Measurements from ENCODE around the gene KRT7.

The KRT7 gene

GRCh38 chr12:52204931-52205505 lies 28.0 kb upstream of the KRT7 start:
- Histone ChIP-seq H3K4me2 (no peak overlapping the region), H3K4me3 (no peak overlapping the region), H3K27ac (no peak overlapping the region), H3K36me3 (no peaks in the 10 kb centered on the region), H3K9ac (no peak overlapping the region), H4K20me1 (no peaks in the 10 kb centered on the region), H3K27me3 (no peaks in the 10 kb centered on the region), H3K9me3 (no peaks in the 10 kb centered on the region), H3K4me1 (peaks cover 55% of the 10 kb centered on the region)
- TF ChIP-seq Cebpa-rat (IDR thresholded peaks at IDR 0.05): no peak

DNA sequence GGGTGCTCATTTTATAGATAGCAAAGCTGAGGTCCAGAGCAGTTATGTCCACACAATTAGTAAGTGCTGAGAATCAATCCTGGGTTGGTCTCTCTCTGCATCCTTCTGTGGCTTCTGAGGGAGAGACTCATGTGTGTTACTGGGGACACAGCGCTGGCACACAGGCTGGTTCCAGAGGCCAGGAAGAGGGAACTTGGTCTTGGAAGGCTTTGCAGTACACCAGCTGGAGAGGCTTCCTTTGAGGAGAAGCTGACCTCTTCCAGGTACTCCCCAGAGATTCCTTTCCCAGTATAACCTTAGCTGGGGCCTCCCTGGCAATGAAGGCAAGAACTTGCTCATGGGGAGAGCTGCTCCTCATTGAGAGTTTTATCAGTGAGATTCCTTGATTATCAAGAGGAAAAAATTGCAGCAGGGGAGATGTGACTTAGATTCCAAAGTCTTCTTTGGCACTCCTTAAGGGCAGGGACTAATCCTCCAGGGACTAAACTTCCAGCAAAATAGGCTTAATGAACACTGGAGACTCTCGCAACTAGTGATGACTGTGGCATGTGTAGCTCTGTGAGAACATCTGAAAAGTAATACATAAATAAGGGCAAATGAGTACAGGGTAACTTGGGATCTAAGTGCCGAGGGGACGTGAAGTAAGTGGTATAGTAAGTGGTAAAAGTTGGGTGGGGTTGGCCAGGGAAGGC lies 27.3 kb upstream of the KRT7 start:
- H3K4me1 ChIP-seq: peaks cover 57% of the 10 kb centered on the region
- H3K9ac ChIP-seq: no peak overlapping the region
- H4K20me1 ChIP-seq: no peaks in the 10 kb centered on the region
- H3K4me2 ChIP-seq: no peak overlapping the region
- no peak for TF ChIP-seq Cebpa-rat (IDR thresholded peaks at IDR 0.05)
- no peak overlapping the region for H3K27ac ChIP-seq
- H3K27me3 ChIP-seq: no peaks in the 10 kb centered on the region
- no peak overlapping the region for H3K4me3 ChIP-seq
- H3K36me3 ChIP-seq: no peaks in the 10 kb centered on the region
- no peaks in the 10 kb centered on the region for H3K9me3 ChIP-seq

DNA sequence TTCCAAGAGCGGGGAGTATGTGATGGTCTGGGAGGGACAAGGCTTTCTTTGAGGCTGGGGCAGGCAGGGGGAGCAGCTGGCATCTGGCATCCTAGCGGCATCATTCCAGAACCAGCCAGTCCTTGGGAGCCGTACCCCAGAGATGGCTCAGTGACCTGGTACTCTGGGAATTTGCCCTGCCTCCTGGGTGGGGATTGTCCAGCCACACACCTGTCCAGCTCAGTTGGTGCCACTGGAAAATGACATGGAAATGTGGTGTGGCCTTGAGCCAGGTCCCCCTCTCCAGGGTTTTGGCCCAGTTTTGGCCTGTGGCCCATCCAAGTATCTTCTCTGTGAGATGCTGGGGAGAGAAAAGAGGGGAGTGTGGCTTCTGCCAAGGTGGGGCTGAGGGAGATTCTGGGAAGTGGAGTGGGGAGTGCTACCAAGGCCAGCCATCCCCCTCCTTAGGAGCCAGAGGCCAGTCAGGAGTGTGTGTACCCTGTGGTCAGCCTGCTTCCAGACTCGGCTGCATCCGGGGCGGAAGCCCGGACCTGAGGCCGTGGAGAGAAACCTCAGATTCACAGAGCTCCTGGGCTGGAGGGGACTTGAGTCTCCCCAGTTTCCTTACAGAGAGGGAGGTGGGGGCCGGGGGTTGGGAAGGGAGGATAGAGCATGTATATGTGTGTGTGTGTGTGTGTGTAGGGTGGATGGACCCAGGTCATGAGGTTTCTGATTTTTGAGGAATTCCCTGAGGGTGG lies 26.6 kb upstream of the KRT7 start:
- no peak overlapping the region for H3K27ac ChIP-seq
- no peaks in the 10 kb centered on the region for H3K36me3 ChIP-seq
- no peaks in the 10 kb centered on the region for H3K9me3 ChIP-seq
- peaks cover 57% of the 10 kb centered on the region for H3K4me1 ChIP-seq
- H3K4me3 ChIP-seq: no peak overlapping the region
- TF ChIP-seq Cebpa-rat (IDR thresholded peaks at IDR 0.05): no peak
- H3K27me3 ChIP-seq: no peaks in the 10 kb centered on the region
- H3K9ac ChIP-seq: no peak overlapping the region
- H4K20me1 ChIP-seq: no peaks in the 10 kb centered on the region
- H3K4me2 ChIP-seq: no peak overlapping the region

- Histone ChIP-seq H3K4me2 (no peak overlapping the region), H3K9me3 (no peaks in the 10 kb centered on the region), H3K4me3 (no peak overlapping the region), H3K9ac (no peak overlapping the region), H3K27ac (no peak overlapping the region), H4K20me1 (no peaks in the 10 kb centered on the region), H3K4me1 (peaks cover 51% of the 10 kb centered on the region), H3K27me3 (no peaks in the 10 kb centered on the region), H3K36me3 (no peaks in the 10 kb centered on the region)
- TF ChIP-seq Cebpa-rat (IDR thresholded peaks at IDR 0.05): no peak
Observed at GRCh38 chr12:52207106-52207505, 25.9 kb upstream of the KRT7 start.

- Histone ChIP-seq H3K27me3 (no peaks in the 10 kb centered on the region), H3K4me3 (no peak overlapping the region), H3K4me1 (peaks cover 43% of the 10 kb centered on the region), H3K9ac (no peak overlapping the region), H3K4me2 (peak overlapping the region; percentile 47), H3K36me3 (no peaks in the 10 kb centered on the region), H3K9me3 (no peaks in the 10 kb centered on the region), H4K20me1 (no peaks in the 10 kb centered on the region), H3K27ac (peak overlapping the region; percentile 51; the same call in 1 of the 2 replicates)
- no peak for TF ChIP-seq Cebpa-rat (IDR thresholded peaks at IDR 0.05)
Observed at GRCh38 chr12:52207895-52208294, 25.1 kb upstream of the KRT7 start.

DNA sequence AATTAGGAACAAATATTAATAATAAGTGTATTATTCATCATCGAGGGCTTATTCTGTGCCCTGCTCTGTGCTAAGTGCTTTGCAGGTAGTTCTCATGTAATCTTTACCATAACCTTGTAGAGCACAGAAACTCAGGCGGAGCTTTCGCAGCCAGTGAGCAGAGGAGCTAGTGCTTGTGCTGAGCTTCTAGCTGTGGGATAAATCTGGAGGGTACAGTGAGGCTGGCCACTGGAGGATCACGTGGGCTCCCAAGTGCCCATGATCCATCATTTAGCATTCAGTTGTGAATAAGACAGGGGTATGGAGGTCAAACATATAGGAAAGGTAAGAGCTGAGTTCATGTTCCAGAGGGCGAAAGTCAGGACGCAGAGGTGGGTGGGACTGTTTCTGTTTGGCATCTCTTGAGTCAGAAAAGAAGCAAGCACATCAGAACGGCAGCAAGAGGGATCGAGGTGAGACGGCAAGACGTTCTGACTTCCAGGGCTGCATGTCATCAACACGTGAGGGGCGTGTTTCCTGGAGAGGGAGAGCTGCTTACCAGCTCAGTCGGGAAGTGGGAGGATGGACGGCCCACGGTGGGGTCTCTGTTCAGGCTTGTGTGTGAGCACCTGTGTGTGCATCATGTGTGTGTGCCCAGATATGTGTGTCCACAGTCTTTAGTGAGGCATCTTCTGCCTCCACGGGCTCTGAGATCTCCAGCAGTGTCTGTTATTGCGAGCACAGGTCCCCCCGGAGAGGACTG lies 24.4 kb upstream of the KRT7 start:
- peaks cover 36% of the 10 kb centered on the region for H3K4me1 ChIP-seq

DNA sequence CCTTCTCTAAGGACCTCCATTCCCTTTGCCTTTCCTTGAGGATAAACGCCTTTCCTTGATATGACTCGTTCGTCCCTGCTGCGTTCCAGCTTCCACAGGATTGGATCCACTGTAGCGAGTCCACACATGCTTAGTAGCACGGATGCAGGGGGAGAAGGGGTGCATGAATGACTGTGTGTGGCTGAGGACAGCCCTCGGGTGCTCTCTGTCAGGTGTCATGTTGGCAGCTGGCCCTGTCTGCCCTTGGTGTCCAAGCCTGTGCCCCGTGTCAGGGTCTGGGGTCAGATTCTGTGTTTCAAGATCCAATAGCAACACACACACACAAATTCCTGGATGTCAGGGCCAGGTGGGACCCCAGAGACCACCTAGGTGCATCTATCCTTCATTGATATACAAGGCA lies 23.7 kb upstream of the KRT7 start:
- Histone ChIP-seq H3K4me2 (no peak overlapping the region), H3K4me1 (peaks cover 29% of the 10 kb centered on the region)

More for the DNA sequence above, 24.4 kb upstream of the KRT7 start:
- no peak overlapping the region for H3K27ac ChIP-seq
- H3K9ac ChIP-seq: no peak overlapping the region
- H3K9me3 ChIP-seq: no peaks in the 10 kb centered on the region
- no peaks in the 10 kb centered on the region for H3K27me3 ChIP-seq
- H3K4me3 ChIP-seq: no peak overlapping the region
- H3K36me3 ChIP-seq: no peaks in the 10 kb centered on the region
- no peaks in the 10 kb centered on the region for H4K20me1 ChIP-seq
- TF ChIP-seq Cebpa-rat (IDR thresholded peaks at IDR 0.05): no peak
- H3K4me2 ChIP-seq: peak overlapping the region; percentile 47; the same call in 1 of the 2 replicates

GRCh38 chr12:52210186-52210924 lies 22.7 kb upstream of the KRT7 start:
- peak overlapping the region; percentile 53 for H3K4me2 ChIP-seq
- H3K9me3 ChIP-seq: no peaks in the 10 kb centered on the region
- no peak overlapping the region for H3K4me3 ChIP-seq
- TF ChIP-seq Cebpa-rat (IDR thresholded peaks at IDR 0.05): no peak
- no peak overlapping the region for H3K27ac ChIP-seq
- no peaks in the 10 kb centered on the region for H3K27me3 ChIP-seq
- H4K20me1 ChIP-seq: no peaks in the 10 kb centered on the region
- H3K9ac ChIP-seq: no peak overlapping the region
- H3K36me3 ChIP-seq: no peaks in the 10 kb centered on the region
- H3K4me1 ChIP-seq: peaks cover 26% of the 10 kb centered on the region

More for the DNA sequence above, 23.7 kb upstream of the KRT7 start:
- no peaks in the 10 kb centered on the region for H3K9me3 ChIP-seq
- H3K4me3 ChIP-seq: no peak overlapping the region
- H3K27me3 ChIP-seq: no peaks in the 10 kb centered on the region
- no peak for TF ChIP-seq Cebpa-rat (IDR thresholded peaks at IDR 0.05)
- no peak overlapping the region for H3K27ac ChIP-seq
- H3K36me3 ChIP-seq: no peaks in the 10 kb centered on the region
- H3K9ac ChIP-seq: no peak overlapping the region
- H4K20me1 ChIP-seq: no peaks in the 10 kb centered on the region

- H4K20me1 ChIP-seq: no peaks in the 10 kb centered on the region
- H3K9ac ChIP-seq: no peak overlapping the region
- no peaks in the 10 kb centered on the region for H3K9me3 ChIP-seq
- peaks cover 26% of the 10 kb centered on the region for H3K4me1 ChIP-seq
- H3K4me3 ChIP-seq: no peak overlapping the region
- no peaks in the 10 kb centered on the region for H3K36me3 ChIP-seq
- H3K27ac ChIP-seq: no peak overlapping the region
- H3K4me2 ChIP-seq: peak overlapping the region; percentile 53
- no peak for TF ChIP-seq Cebpa-rat (IDR thresholded peaks at IDR 0.05)
- H3K27me3 ChIP-seq: no peaks in the 10 kb centered on the region
Observed at GRCh38 chr12:52210925-52211650, 22.0 kb upstream of the KRT7 start.

Data from BLaER1 (cell line).